Stimulated activated naive B cell treated with anti-CD40 and anti-IgM and Interleukin-4, amounts not matched to agents 10 μg/mL and 1 μg/mL and 100 μg/mL, for 72 hours (primary cell): ENCODE measurements around the gene SPC24.
"Not testable (repeated sequence)": the region's sequence is repeated elsewhere in the genome, so short reads cannot be mapped to it uniquely, and the experiment has no call there.

Experiments used
- ATAC-seq, 2 donors: fragments of 150-1000 bp; cut with Tn5 transposase; replicated peaks; 2 replicates each; pipeline ENCODE4 v1.10.0; 2021; ENCODE audit warnings: moderate library complexity in 1 of 2
- DNase-seq: peaks from one replicate; pipeline ENCODE4 v3.0.0; 2021
- H3K27ac Mint-ChIP-seq: one replicate; pipeline ENCODE4 v1.8.0; 2022; ENCODE audit warnings: mild to moderate bottlenecking, mixed read lengths
- H3K27me3 Mint-ChIP-seq, 2 donors: one replicate each; pipeline ENCODE4 v1.8.0; 2022; ENCODE audit warnings: mixed read lengths in 2 of 2
- H3K36me3 Mint-ChIP-seq, 2 donors: one replicate each; pipeline ENCODE4 v1.8.0; 2022; ENCODE audit warnings: mixed read lengths in 2 of 2, mild to moderate bottlenecking in 1 of 2
- H3K4me1 Mint-ChIP-seq, 2 donors: one replicate each; pipeline ENCODE4 v1.8.0; 2022; ENCODE audit warnings: mixed read lengths in 2 of 2, mild to moderate bottlenecking in 1 of 2
- H3K4me3 Mint-ChIP-seq, 2 donors: one replicate each; pipeline ENCODE4 v1.8.0; 2022; ENCODE audit warnings: mild to moderate bottlenecking in 2 of 2, mixed read lengths in 2 of 2, moderate library complexity in 1 of 2
- H3K9me3 Mint-ChIP-seq, 2 donors: one replicate each; pipeline ENCODE4 v1.8.0; 2022; ENCODE audit warnings: mixed read lengths in 2 of 2, mild to moderate bottlenecking in 1 of 2

The SPC24 gene

GRCh38 chr19:11179716-11180297 lies 24.2 kb upstream of the SPC24 start:
- Mint-ChIP-seq H3K36me3 (no peaks in the 10 kb centered on the region), H3K4me1 (peaks cover 12 to 15% of the 10 kb centered on the region in 2 donors), H3K27ac (peak overlapping the region; percentile 37), H3K4me3 (peak overlapping the region in 1 of 2 donors; percentile 52), H3K9me3 (peaks cover 0 to 4% of the 10 kb centered on the region in 2 donors), H3K27me3 (peaks cover 5 to 12% of the 10 kb centered on the region in 2 donors)
- ATAC-seq (peak; percentile 96), DNase-seq (peak; percentile 62)

GRCh38 chr19:11179145-11179465 lies 23.5 kb upstream of the SPC24 start:
- not testable (repeated sequence) for H3K4me3 Mint-ChIP-seq, DNase-seq, H3K27ac Mint-ChIP-seq, H3K36me3 Mint-ChIP-seq, ATAC-seq, H3K9me3 Mint-ChIP-seq
- Mint-ChIP-seq H3K4me1 (peaks cover 12 to 15% of the 10 kb centered on the region in 2 donors), H3K27me3 (peaks cover 5 to 12% of the 10 kb centered on the region in 2 donors)

GRCh38 chr19:11177592-11177991 lies 22.0 kb upstream of the SPC24 start:
- Mint-ChIP-seq H3K27me3 (peaks cover 5 to 12% of the 10 kb centered on the region in 2 donors), H3K9me3 (no peaks in the 10 kb centered on the region), H3K4me3 (no peak overlapping the region), H3K27ac (no peak overlapping the region), H3K36me3 (no peaks in the 10 kb centered on the region), H3K4me1 (peaks cover 12 to 15% of the 10 kb centered on the region in 2 donors)
- DNase-seq (no peak), ATAC-seq (no peak)

- H3K27ac Mint-ChIP-seq = no peak overlapping the region
- H3K27me3 Mint-ChIP-seq = peaks cover 5 to 12% of the 10 kb centered on the region in 2 donors
- peaks cover 12 to 15% of the 10 kb centered on the region in 2 donors for H3K4me1 Mint-ChIP-seq
- DNase-seq (no peak), ATAC-seq (no peak)
- no peaks in the 10 kb centered on the region for H3K36me3 Mint-ChIP-seq
- no peak overlapping the region for H3K4me3 Mint-ChIP-seq
- H3K9me3 Mint-ChIP-seq = no peaks in the 10 kb centered on the region
These were observed 21.0 kb upstream of the SPC24 start for GRCh38 chr19:11176466-11177193.

DNA sequence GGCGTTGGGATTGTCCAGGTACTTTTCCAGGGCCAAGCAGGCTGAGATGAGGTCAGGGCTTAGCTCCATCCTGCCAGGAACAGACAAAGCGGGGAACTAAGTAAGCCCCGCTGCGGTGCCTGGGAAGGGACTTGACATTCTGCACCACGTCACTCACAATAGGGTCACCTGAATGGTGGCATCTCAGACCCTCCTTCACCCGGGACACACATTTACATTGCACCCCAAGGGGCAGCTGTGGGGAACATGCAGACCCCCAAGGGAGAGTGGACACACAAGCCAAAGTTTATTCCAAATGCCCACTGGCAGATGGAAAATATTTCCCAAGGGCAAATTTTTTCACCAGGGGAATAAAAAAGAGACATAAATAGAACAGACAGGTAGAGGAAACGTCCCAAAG lies 20.3 kb upstream of the SPC24 start:
- peaks cover 0 to 7% of the 10 kb centered on the region in 2 donors for H3K27me3 Mint-ChIP-seq
- H3K9me3 Mint-ChIP-seq = no peaks in the 10 kb centered on the region
- H3K36me3 Mint-ChIP-seq = no peaks in the 10 kb centered on the region
- ATAC-seq = no peak
- H3K27ac Mint-ChIP-seq = no peak overlapping the region
- DNase-seq = no peak
- H3K4me1 Mint-ChIP-seq = peaks cover 11 to 15% of the 10 kb centered on the region in 2 donors
- no peak overlapping the region for H3K4me3 Mint-ChIP-seq

GRCh38 chr19:11174336-11174735 lies 18.8 kb upstream of the SPC24 start:
- H3K4me1 Mint-ChIP-seq = peaks cover 0 to 2% of the 10 kb centered on the region in 2 donors
- ATAC-seq (no peak), DNase-seq (no peak)
- H3K27ac Mint-ChIP-seq = no peak overlapping the region
- no peaks in the 10 kb centered on the region for H3K9me3 Mint-ChIP-seq
- H3K27me3 Mint-ChIP-seq = peaks cover 0 to 7% of the 10 kb centered on the region in 2 donors
- H3K4me3 Mint-ChIP-seq = no peak overlapping the region
- H3K36me3 Mint-ChIP-seq = no peaks in the 10 kb centered on the region

- Mint-ChIP-seq H3K4me1 (no peaks in the 10 kb centered on the region), H3K27ac (no peak overlapping the region), H3K4me3 (no peak overlapping the region), H3K36me3 (no peaks in the 10 kb centered on the region), H3K27me3 (peaks cover 0 to 7% of the 10 kb centered on the region in 2 donors), H3K9me3 (no peaks in the 10 kb centered on the region)
- DNase-seq (no peak), ATAC-seq (no peak)
These were observed 18.1 kb upstream of the SPC24 start for GRCh38 chr19:11173516-11174155.

GRCh38 chr19:11172576-11172975 lies 17.0 kb upstream of the SPC24 start:
- no peaks in the 10 kb centered on the region for H3K36me3 Mint-ChIP-seq
- no peak overlapping the region for H3K27ac Mint-ChIP-seq
- H3K9me3 Mint-ChIP-seq = no peaks in the 10 kb centered on the region
- ATAC-seq = no peak
- no peak overlapping the region for H3K4me3 Mint-ChIP-seq
- no peak for DNase-seq
- no peaks in the 10 kb centered on the region for H3K4me1 Mint-ChIP-seq
- H3K27me3 Mint-ChIP-seq = peaks cover 0 to 4% of the 10 kb centered on the region in 2 donors

DNA sequence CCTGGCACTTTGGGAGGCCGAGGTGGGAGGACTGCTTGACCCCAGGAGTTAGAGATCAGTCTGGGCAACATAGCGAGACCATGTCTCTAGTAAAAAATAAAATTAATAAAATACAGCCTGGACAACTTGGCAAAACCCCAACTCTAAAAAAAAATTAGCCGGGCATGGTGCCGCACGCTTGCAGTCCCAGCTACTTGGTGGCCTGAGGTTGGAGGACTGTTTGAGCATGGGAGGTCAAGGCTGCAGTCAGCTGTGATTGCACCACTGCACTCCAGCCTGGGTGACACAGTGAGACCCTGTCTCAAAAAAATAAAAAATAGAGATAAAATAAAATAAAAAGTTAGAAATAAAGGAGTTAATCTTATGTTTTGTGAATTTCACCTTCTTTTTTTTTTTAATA lies 15.6 kb upstream of the SPC24 start:
- H3K36me3 Mint-ChIP-seq = peaks cover 0 to 1% of the 10 kb centered on the region in 2 donors
- H3K27ac Mint-ChIP-seq = no peak overlapping the region
- H3K4me3 Mint-ChIP-seq = no peak overlapping the region
- DNase-seq (no peak), ATAC-seq (no peak)
- H3K27me3 Mint-ChIP-seq = peaks cover 0 to 3% of the 10 kb centered on the region in 2 donors
- no peaks in the 10 kb centered on the region for H3K9me3 Mint-ChIP-seq
- no peaks in the 10 kb centered on the region for H3K4me1 Mint-ChIP-seq

DNA sequence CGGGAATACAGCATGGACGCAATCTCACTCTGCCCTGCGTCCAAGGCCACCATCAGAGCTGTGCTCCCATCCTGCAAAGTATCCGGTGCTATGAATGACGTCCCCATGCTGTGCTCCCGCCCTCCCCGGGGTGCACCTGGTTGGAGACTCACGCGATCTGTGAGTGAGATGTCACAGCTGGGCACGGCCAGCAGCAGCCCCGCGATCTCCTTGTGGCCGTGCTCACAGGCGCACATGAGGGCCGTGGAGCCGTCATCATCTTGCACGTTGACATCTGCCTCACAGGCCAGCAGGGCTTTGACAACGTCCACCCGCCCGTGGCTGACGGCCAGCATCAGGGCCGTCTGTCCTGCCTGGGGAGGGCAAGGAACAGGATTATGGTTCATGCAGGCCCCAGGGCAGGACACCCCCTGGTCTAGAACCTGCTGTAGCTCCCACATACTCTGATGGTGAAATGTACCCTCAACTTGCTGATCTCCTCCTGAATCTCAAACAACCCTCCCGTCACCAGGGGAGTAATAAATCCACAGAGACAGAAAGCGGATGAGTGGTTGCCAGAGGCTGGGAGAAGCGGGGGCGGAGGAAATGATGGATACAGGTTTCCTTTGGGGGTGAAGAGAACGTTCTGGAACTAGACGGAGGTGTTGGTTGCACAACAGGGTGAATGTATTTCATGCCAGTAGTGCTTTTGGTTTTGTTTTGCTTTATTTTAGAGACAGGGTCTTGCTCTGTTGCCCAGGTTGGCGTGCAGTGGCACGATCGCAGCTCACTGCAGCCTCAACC lies 14.5 kb upstream of the SPC24 start:
- peaks cover 0 to 3% of the 10 kb centered on the region in 2 donors for H3K27me3 Mint-ChIP-seq

GRCh38 chr19:11168568-11168967 lies 13.0 kb upstream of the SPC24 start:
- H3K27me3 Mint-ChIP-seq = peaks cover 0 to 3% of the 10 kb centered on the region in 2 donors
- no peak for DNase-seq
- ATAC-seq = peak in 1 of 2 donors; percentile 64
- H3K36me3 Mint-ChIP-seq = peaks cover 0 to 1% of the 10 kb centered on the region in 2 donors
- H3K27ac Mint-ChIP-seq = no peak overlapping the region
- no peaks in the 10 kb centered on the region for H3K4me1 Mint-ChIP-seq
- no peak overlapping the region for H3K4me3 Mint-ChIP-seq
- no peaks in the 10 kb centered on the region for H3K9me3 Mint-ChIP-seq

More for the DNA sequence above, 14.5 kb upstream of the SPC24 start:
- Mint-ChIP-seq H3K4me1 (no peaks in the 10 kb centered on the region), H3K27ac (no peak overlapping the region), H3K4me3 (no peak overlapping the region), H3K9me3 (no peaks in the 10 kb centered on the region), H3K36me3 (peaks cover 0 to 1% of the 10 kb centered on the region in 2 donors)
- no peak for DNase-seq
- no peak for ATAC-seq

- ATAC-seq (no peak), DNase-seq (no peak)
- Mint-ChIP-seq H3K4me3 (no peak overlapping the region), H3K4me1 (no peaks in the 10 kb centered on the region), H3K36me3 (peaks cover 0 to 1% of the 10 kb centered on the region in 2 donors), H3K27me3 (peaks cover 0 to 3% of the 10 kb centered on the region in 2 donors), H3K27ac (no peak overlapping the region), H3K9me3 (no peaks in the 10 kb centered on the region)
These were observed 10.9 kb upstream of the SPC24 start for GRCh38 chr19:11166281-11167142.

DNA sequence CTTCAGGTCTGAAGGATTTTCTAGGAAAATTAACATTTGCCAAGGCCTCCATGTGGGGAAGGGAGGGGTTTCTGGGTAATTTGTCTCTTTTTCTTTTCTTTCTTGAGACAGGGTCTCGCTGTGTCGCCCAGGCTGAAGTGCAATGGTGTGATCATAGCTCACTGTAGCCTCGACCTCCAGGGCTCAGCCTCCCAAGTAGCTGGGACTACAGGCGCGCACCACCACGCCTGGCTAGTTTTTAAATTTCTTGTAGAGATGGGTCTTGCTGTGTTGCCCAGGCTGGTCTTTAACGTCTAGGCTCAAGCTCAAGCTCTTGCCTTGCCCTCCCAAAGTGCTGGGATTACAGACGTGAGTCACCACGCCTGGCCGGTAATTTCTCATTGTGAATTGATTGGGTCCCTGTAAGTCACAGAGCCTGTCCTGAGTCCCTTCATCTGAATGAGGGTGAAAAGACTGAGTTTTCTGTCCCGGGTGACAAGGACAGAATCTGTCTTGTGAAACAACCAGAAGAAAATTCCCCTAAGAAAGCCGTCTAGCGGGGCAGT lies 10.0 kb upstream of the SPC24 start:
- H3K4me1 Mint-ChIP-seq = no peaks in the 10 kb centered on the region
- H3K4me3 Mint-ChIP-seq = no peak overlapping the region
- peaks cover 0 to 1% of the 10 kb centered on the region in 2 donors for H3K36me3 Mint-ChIP-seq
- H3K9me3 Mint-ChIP-seq = no peaks in the 10 kb centered on the region
- DNase-seq (no peak), ATAC-seq (no peak)
- peaks cover 0 to 3% of the 10 kb centered on the region in 2 donors for H3K27me3 Mint-ChIP-seq
- H3K27ac Mint-ChIP-seq = no peak overlapping the region
